NCI-H748 treated with DMSO at 0.1 percent for 48 hours (cell line): ENCODE data around the gene ECPAS.
"Not testable (repeated sequence)": the region's sequence is repeated elsewhere in the genome, so short reads cannot be mapped to it uniquely, and the experiment has no call there.

Experiments used
- DNase-seq: peaks from one replicate; lab custom pipeline; 2025; lab: John Stamatoyannopoulos, UW

ECPAS gene

DNA sequence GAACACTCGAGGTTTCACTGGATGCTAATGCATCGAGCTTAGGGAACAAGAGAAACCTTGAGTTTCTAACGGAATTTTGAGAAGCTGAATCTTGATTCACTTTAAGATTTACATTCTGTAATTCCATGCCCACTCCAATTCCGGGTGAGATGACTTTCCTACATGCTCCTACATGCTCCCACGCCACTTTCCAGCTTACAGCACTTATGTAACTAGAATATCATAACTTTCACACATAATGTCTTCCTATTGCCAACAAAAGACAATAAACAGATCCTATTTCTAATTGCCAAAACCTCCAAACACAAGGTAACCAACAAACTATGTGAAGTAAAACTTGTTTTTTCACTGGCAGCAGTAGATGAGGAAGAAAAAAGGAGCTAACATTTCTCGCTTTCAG lies 72.9 kb downstream of the ECPAS start:
- DNase-seq: no peak

- DNase-seq: no peak
Observed at GRCh38 chr9:111407813-111408212, 76.4 kb downstream of the ECPAS start.

DNA sequence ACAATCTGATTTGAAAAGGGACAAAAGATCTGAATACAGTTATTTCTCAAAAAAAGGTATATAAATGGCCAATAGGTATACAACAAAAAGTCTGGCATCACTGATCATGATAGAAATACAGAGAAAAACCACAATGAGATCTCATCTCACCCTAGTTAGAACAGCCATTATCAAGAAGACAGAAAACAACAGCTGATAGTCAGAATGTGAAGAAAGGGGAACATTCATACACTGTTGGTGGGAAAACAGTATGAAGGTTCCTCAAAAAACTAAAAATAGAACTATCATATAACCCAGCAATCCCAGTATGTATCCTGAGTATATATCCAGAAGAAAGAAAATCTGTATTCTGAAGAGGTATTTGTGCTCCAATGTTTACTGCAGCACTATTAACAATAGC lies 78.5 kb downstream of the ECPAS start:
- no peak for DNase-seq

DNA sequence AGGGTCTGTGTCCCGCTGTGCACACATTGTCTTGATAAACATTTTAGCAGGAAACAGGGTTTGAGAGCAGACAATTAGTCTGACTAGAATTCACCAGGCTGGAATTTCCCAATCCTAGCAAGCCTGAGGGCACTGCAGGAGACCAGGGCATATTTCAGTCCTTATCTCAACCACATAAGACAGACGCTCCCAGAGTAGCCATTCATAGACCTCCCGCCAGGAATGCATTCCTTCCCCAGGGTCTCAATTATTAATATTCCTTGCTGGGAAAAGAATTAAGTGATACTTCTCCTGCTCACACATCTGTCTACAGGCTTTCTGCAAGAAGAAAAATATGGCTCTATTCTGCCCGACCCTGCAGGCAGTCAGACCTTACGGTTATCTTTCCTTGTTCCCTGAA lies 82.7 kb downstream of the ECPAS start:
- not testable (repeated sequence) for DNase-seq

GRCh38 chr9:111400564-111400898 lies 83.7 kb downstream of the ECPAS start:
- DNase-seq: no peak

- peak; percentile 1 for DNase-seq
Observed at GRCh38 chr9:111399772-111400563, 84.2 kb downstream of the ECPAS start.

- DNase-seq: no peak
Observed at GRCh38 chr9:111399211-111399739, 84.9 kb downstream of the ECPAS start.

- DNase-seq: no peak
Observed at GRCh38 chr9:111393971-111394370, 90.2 kb downstream of the ECPAS start.

- DNase-seq: no peak
Observed at GRCh38 chr9:111389406-111389805, 94.8 kb downstream of the ECPAS start.

DNA sequence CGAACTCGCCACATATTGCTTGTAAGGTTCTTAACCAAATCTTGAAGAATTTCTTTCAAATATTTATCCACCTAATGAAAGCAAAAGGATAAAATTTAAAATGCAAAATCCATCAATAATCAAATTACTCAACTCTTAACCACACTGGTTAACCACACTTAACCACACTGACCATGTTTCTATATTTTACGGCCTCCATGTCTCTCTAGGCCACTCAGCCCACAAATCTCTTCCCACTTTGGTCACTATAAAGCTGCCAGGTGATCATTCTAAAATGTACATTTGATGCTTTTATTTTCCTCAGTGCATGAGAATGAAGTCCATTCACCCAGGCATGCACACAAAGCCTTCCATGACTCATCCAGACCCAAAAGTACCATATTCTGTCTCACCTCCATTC lies 97.8 kb downstream of the ECPAS start:
- no peak for DNase-seq

- no peak for DNase-seq
Observed at GRCh38 chr9:111381006-111381405, 103.2 kb downstream of the ECPAS start.

- no peak for DNase-seq
Observed at GRCh38 chr9:111375817-111376564, 108.2 kb downstream of the ECPAS start.

GRCh38 chr9:111375062-111375461 lies 109.1 kb downstream of the ECPAS start:
- DNase-seq: no peak

DNA sequence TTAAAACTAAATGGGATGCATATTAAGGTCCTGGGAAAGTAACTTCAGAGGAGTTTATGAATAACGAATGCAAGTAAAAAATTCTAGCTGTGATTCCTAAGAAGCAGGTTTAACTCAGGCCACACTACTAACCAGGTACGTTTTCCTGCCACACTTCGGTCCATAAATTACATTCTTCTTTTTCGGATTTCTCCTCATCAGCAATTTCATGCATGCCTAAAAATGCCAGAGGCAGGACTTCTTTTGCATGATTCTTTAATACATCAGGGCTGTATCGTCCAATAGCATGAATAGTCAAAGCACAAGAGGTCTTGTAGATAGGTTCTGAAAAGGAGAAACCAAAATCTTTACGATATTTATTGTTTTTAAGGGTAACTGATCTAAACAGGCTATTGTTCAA lies 111.9 kb downstream of the ECPAS start:
- no peak for DNase-seq

GRCh38 chr9:111366978-111367377 lies 117.2 kb downstream of the ECPAS start:
- DNase-seq: no peak

DNA sequence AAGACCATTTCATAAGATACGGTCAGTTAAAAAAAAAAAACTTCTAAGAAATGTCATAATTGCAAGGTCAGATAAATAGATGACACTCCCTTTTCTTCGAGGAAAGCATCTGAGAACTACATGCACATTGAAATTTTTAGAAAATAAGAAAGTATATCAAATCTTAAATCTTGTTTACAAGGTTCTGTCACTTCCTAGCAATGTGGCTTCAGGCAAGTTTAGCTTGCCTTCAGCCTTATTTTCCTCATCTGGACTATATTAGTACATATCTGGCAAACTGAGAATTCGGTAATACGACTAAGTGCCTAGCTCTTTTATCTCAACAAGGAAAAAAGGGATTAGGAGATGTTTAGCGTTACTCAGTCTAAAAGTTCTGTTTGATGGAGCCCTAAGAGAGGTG lies 121.7 kb downstream of the ECPAS start:
- no peak for DNase-seq

DNA sequence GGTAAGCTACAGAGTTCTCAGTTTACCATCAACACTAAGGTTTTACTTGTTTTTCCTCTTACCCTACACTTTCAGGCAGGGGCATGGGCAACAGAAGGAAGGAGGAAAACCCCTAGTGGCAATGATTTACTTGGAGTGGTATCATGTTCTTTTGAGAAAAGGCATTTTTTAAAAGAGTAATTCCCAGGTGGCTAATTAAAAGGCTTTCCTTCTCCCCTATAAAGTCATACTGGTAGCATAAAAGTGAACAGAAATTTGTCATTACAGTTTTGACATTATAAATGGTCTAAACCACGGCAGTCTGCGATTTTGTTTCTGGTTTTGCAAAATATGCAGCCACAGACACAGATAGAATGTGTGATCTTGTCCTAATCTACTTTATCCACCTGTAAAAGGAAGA lies 123.3 kb downstream of the ECPAS start:
- DNase-seq: no peak

GRCh38 chr9:111356481-111357244 lies 127.5 kb downstream of the ECPAS start:
- DNase-seq: no peak

GRCh38 chr9:111352545-111352944 lies 131.6 kb downstream of the ECPAS start:
- no peak for DNase-seq

DNA sequence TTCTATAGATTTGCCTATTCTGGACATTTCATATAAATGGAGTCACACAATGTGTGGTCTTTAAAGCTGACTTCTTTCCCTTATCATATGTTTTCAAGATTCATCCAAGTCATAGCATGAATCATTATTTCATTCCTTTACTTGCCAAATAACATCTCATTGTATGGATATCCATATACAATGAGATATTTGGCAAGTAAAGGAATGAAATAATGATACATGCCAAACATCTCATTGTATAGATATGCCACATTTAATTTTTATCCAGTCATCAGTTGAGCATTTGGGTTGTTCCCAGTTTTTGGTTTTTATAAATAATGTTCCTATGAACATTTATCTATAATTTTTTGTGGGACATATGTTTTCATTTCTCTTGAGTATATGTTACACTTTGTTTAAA lies 133.6 kb downstream of the ECPAS start:
- no peak for DNase-seq

DNA sequence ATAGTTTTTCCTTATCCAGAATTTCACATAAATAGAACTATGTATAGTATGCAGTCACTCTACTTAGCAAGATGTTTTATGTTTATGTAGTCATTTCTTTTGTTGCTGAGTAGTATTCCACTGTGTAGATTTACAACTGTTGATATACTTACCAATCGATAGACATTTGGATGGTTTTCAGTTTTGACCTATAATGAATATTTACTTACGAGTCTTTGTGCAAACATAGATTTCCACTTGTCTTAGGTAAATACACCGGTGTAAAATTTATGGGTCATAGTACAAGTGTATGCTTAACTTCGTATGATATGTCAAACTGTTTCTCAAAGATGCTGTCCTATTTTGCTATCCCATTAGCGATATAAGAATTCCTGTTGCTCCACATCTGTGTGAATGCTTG lies 134.4 kb downstream of the ECPAS start:
- DNase-seq: peak; percentile 37

GRCh38 chr9:111348821-111349271 lies 135.3 kb downstream of the ECPAS start:
- DNase-seq: no peak
